GM21423 (cell line): ENCODE results near the gene KLF2.

Source experiments
- ATAC-seq: cut with Tn5 transposase; IDR thresholded peaks from one replicate; pipeline ENCODE4 v1.9.1; 2021; ENCODE audit warnings: mild to moderate bottlenecking, moderate library complexity; ENCODE audit not compliant: unreplicated experiment

KLF2 gene

DNA sequence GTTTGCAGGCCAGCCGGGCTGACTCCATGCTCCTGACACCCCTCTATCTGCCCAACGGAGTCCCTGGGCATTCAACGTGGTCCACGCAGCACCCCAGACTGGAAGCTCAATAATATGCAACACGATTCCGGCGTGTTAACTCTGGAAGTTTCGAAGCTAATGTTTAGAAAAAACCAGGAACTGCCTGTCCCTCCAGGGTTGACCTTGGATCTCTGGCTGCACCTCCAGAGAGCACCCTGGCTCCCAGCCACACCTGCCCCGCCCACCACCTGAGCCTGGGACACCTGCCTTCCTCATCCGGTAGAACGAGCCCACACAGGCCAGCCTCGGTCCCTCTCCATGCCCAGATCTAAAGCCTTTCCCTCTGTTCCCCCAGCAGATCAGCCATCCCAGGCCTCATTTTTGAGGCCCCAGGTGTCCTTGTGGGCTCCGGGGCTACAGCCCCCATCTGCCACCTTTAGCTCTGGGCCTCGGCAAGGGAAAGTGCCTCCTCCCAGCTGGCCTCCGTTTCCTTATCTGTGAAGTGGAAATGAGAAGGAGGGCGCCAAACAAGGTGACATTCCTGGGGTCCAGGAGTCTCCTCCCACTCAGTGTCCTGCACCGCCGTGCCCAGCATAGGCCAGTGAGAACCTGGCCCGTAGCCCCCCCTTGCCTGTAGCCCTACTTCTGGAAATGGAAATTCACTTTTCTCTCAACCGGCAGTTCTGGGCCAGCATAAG, 38.7 kb downstream of the KLF2 start:
- ATAC-seq: no peak

DNA sequence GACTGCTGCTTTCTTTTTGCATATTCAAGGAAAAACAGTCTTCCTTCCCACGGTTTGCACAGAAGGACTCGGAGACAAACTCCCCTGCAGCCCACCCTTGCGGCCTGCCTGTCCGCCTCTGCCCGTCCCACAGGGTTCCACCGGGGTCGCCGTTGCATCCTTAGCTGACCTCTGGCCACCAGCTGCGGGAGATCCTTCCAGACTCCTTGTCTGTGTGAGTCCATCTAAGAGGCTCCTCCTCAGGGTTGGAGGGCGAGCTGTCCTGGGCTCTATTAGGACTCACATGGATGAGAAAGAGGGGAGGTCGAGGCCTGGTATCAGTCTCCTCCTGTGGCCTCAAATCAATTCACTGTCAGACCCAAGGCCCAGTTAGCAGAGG, 39.2 kb downstream of the KLF2 start:
- ATAC-seq: no peak

DNA sequence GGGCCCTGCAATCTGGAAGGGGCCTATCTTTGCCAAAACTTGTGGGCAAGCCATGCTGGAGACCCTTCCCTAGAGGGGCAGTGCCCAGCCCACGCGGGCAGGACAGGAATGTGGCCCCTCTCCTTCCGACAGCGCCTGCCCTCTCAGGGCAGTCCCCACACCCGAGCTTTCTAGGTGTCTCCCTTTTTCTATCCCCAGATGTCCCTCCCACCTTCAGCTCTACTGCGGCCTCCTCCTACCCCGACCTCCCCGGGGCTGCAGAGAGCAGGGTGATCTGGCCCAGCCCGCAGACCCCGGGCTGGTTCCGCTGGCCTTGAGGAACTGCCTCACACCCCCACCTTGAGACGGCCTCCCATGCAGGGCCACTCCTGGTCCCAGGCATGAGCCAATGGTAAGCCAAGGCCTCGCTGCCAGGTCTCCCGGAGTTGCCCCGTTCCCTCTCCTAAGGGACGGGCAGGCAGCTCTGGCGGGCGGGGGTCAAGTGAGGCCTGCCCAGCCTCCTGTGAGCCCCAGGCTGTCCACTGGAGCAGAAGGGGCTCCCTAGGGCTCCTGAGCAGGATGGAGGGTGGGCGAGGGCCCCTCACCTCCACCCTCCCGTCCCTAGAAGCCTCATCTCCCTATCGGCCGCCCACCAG, 39.7 kb downstream of the KLF2 start:
- no peak for ATAC-seq

DNA sequence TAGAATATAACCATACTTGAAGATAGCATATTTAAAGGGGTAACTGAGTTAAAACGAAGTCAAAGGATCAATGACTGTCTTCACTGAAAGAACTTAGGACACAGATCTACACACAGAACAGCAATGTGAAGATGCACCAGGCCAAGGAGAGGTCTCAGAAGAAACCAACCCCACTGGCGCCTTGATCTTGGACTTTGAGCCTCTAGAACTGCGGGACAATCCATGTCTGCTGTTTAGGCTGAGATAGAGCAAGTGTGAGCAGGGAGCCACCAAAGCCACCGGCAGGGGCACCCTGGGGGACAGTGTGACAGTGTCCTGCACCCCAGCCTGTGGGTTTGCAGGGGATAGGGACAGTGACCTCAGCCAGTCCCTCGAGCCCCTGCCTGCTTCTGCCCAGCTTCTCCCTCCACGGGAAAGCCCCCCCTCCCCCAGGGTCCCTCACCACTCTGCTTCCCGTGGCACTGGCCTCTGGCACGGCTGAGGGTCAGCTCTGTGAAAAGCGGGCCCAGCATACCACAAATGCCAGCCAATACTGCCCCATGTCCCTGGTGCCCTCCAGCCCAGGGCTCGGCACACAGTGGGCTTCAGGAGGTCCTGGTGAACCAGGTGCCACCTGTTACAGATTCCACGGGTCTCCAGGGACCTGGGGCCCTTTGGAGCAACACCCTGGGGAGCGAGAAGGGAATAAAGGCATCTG, 40.8 kb downstream of the KLF2 start:
- no peak for ATAC-seq

DNA sequence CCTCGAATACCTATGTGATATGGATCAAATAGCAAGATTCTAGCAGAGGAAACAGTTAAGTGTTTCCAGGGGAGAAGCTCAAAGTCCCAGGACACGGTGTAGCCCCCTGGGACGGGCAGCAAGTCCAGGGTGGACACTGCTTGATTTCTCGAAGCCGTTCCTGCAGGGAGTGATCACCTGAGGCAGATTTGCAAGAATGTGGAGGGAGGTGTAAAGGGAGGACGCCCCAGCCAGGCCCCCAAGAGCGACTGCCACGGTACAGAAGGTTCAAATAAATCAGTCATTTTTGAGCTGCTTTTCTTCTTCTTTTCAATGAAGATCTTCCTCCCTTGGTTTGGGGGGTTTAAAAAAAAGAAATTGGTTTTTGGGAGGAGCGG, 41.4 kb downstream of the KLF2 start:
- no peak for ATAC-seq

DNA sequence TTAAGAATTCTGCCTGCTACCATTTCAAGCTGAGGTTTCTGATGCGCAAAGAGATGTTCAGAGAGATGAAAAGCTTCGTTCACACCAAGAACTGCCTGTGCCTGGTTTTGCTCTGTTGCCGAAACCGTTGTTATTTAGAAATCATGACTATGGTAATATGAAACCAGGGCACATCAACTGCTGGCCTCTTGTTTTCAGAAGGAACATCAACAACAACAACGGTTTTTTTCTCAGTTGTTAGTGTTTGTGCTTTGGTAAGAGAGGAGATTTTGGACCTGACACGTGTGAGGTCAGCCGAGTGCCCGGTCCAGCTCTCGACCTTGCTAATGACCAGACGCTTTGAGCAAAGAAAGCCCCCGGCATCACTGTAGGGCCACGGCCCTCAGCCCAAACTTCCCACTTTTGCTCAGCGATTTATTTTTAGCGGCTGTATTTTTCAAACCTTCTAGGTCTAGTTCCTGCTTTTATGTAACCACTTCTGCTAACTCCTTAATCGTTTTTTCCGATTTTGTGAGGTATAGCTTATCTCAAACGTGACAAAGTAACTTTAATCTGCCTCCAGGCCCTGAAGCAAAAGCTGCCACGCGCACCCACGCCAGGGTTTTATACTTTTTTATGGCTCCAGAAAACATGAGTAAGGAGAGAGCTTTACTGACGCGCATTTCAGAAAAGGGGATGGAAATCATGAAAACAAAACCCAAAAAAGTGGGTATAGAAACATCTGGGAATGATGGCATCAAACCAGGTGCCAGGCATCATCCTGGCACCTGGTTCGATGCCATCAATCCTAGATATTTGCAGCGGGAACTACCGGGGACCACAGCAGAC, 42.0 kb downstream of the KLF2 start:
- ATAC-seq: no peak

DNA sequence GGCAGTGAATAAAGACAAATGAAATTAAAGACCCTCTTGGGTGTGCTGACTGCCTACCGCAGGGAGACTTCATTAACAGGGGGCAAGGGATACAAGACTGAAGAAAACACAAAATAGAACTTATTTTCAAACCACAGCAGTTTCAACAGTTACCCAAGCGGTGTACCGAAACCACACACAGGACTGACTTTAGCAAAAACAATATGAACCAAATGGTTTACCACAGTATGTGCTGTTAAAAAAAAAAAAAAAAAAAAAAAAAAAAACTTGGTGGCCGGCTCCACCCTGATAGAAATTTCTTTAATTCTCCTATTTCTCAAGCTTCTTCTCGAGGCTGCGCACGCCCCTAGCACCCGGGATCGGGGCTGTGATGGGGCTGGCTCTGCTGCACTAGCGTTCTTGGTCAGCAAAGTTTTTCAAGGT, 42.6 kb downstream of the KLF2 start:
- ATAC-seq: peak; percentile 38

DNA sequence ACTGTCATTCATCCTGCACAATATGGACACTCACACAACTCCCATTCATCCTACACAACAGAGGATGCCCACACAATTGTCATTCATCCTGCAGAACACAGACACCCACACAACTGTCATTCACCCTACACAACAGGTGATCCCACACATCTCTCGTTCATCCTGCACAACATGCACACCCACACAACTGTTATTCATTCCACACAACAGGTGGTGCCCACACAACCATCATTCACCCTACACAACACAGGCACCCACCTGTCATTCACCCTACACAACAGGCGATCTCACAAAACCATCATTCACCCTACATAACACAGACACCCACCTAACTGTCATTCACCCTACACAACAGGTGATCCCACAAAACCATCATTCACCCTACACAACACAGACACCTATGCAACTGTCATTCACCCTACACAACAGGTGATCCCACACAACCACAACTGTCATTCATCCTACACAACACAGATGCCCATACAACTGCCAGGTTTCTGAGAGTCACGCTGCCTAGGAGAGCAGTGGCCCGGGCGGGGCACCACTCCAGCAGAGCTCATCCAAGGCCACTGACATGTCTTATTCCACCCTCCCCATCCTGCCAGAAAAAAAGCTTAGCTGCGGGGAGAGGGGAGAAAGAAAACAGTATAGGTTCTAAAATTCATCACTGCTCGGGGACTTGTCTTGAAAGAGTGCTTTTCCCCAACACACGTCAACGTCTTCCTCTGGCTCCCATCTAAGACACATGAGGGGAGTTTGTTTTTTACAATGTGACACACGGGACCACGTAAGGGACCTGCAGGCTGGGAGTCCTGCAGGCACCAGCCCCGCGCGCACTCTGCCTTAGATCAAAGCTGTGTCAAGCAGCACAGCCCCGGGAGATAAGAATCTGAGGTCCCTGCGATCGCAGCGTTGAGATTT, 44.0 kb downstream of the KLF2 start:
- no peak for ATAC-seq

DNA sequence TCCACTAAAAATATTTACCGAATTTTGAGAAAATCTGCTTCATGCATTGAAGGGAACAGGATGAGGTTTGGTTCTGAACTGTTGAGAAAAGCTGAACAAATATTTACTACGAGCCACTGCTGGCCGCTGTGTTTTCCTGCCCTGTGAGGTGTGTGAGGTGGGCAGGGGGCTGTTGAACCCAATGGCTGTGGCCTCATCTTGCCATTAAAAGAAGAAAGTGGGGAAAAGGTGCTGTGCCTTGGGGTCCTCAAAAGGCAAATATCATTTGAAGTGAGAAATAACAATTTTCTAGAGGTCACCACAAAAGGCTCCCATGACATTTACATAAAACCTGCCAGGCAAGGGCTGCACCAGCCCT, 44.7 kb downstream of the KLF2 start:
- no peak for ATAC-seq

DNA sequence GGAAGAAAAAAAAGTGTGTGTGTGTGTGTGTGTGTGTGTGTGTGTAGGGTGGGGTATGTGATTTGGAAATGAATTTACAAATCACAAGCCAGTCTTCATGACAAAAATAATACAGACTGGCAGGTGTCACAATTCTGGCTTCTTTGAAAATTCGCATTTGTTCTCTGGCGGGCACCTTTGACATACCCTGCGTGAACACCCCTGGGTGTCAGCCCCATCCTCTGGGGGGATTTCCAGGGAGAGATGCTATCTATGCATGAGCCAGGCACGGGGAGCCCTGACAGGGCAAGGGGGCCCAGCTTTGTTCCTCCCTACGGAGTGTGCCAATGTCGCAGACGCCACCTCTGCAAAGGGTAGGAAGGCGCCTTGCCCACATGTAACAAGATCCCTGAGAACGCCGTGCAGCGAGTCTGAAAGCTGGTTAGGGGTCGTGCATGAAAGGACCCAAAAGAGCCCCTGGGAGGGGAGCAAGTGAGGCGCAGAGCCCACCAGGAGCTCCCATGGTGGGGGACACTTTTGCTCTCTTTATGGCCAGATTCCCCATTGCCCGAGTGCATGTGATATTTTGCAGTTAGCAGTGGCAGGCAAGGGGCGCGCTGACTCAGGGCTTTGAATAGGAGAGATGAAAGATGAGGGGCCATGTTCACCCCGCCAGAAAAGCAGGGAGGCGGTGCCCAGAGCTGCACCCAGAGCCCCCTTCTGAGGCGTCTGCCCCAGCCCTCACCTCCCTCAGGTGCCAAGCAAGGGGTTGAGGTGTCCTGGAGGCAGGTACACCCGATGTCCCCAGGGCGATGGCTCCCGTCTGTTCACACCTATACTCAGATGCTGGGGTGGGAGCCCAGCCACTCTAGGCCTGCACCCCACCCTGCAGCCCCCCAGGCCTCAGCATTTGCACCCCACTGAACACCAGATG, 45.3 kb downstream of the KLF2 start:
- ATAC-seq: no peak

DNA sequence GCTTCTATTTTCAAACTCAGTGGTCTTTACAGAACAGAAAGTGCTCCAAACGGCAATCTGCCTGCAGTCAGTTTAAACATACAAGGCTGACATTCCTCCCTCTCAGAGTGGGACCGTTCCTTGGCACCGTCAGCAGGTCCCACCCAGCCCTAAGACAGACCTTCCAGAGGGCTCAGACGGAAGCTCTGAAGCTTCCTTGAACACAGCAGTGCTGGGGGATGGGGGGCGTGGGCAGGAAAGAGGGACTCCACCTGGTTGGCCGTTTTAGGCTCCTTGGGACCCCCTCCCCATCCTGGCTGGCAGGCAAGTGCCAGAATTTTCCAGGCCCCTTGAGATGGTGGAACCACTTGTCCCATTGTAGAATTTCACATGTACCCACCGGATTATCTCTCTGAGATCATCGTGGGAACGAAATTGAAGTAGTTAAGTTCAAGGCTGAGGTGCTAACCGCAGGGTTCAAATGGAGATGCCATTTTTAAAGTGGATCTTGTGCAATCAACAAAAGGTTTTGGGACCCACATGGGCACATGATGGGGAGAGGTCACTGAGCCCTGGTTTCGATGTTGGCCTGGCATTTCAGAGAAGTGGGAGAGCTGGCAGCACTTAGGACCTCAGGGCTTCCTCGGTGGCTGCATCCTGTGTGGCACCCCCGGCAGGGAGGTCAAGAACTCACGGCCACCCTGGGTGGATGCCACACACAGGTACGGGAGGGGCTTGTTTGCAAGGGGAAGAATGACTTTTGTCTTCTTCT, 46.2 kb downstream of the KLF2 start:
- ATAC-seq: no peak

DNA sequence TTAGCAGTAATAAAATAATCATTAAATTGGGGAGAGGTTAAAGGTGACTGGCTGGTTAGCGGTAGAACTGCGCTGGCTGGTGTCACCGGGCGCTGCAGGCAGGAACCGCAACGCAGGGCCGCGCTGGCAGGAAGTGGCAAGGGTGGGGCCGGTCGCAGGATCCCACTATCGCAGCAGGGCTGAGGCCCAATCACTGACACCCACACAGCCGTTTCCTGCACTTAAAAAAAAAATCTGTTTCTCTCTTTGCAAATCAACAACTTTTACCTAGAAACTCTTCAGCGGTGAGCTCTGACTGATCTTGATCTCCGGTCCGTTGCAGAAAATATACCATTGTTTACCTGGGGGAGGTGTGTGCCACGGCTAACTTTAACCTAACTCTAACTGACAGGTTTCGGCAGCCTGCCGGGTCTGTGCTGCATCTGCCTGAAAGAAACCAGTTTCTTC, 46.9 kb downstream of the KLF2 start:
- peak; percentile 54 for ATAC-seq

DNA sequence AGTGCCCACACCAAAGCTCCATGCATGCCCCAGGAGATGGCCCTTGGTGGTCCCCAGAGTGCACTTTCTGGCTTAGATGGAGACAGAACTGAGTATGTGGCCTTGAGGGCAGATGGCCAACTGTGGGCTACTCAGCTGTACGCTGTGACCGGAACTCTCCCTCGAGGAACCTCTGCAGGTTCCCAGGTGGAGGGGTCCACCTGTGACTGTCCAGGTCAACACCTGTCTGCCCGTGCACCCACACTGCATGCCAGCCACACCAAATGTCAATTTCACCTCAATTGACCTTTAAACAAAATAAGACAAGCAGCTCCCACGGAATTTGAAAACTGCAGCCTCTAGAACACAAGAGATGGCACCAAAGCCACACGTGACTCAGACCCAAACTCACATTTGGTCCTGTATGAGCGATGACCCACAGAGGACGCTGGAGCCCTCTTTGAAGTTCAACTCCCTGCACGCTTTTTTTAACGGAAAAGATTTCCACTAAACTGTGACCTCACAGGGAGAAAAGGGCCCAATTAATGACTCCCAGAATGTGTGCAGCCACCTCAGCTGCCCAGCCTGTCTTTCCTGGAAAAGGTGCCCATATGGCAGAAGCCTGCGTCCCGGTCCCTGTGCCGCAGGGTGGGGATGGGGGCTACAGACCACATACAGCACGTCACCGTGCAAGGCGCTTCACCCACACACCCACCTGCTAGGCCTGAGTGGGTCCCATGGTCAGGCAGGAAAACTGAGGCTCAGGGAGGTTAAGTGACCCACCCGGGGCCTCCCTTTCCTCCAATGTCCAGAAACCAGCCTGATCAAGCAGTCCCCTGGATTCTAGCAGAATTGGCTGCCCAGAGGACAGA, 47.7 kb downstream of the KLF2 start:
- ATAC-seq: peak; percentile 7

DNA sequence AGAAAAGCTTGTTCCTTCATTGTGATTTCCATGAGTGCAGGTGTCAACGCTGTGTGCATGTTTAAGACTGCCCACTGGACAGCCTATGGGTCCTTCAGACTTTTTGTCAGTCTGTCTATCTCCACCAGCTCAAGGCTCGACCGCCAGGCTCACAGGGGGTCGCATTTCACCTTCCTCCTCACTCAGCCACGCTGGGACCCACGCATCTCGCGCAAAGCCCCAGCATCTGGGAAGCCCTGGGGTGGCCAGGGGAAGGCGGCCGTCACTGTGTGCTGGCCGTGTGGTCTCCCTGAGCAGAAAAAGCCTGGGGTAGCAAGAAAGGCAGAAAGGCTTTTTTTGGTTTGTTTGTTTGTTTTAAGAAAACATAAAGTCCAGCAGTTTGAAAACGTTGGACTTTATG, 48.5 kb downstream of the KLF2 start:
- ATAC-seq: no peak

DNA sequence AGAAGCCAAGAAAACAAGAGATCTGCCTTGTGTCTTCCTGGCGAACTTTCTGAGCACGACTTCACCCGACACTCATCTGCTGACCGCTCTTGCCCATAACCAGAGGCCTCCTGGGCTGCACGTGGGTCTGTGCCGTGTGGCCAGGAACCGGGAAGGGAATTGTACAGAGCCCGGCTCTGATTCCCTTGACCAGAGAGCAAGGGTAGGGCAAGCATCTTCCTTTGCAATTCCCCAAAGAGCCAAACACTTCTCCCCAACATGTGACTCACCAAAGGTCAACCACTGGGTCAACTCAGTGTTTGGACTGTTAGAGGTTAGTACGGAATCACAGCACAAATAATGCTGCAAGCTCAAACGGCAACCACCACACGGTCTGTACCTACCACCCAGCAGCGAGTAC, 48.9 kb downstream of the KLF2 start:
- ATAC-seq: no peak

DNA sequence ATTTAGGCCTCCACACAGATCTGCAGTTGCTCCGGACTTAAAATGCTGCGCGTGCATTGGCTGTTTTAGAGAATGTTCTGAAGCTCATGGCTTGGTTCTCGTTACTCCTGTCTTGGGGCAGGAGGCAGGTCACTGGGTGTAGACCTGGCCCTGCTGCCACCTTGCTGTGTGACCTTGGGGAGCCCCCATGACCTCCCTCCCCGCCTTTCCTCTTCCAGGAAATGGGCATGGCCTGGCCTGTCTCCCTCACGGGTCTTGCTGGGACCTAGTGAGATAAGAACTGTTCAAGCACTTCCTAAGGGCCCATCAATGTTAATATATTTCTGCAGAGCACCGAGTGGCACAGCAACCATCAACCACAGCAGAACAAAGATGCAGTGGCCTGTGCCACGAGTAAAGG, 49.4 kb downstream of the KLF2 start:
- ATAC-seq: no peak

DNA sequence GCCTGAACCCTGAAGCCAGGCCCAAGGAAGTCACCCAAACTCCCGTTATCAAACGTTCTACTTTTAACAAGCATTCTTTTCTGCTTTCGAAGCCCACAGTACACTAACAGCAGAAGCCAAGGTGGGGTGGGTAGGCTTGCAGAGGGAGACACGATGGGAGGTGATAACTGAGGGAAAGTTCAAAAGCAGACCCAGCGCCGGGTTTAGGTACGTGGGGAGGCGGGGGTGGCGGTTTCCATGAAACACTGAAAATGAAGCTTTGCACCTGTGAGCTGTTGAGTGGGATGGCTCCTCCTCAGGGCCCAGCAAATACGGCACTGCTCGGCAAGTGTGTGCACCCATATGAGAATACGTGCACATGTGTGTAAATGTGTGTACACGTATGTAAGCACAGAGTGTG, 49.8 kb downstream of the KLF2 start:
- ATAC-seq: no peak
